ENCODE data around the gene SLC29A2.

The SLC29A2 gene

GRCh38 chr11:66339686-66340483, 31.7 kb downstream of the SLC29A2 start:
- Histone ChIP-seq H3K79me2 (ENCODE audit: low read length) (peaks cover 20% of the 10 kb centered on the region), H3K9me2 (replicated peaks; ENCODE audit: insufficient read depth, low read length) (no peaks in the 10 kb centered on the region), H4K20me1 (ENCODE audit: insufficient read depth, low read length) (no peaks in the 10 kb centered on the region), H3K9me3 (replicated peaks; ENCODE audit: insufficient read depth, low read length) (no peaks in the 10 kb centered on the region), H3K4me1 (ENCODE audit: low read length) (peaks cover 9% of the 10 kb centered on the region), H3K4me2 (ENCODE audit: low read depth, low read length) (no peak overlapping the region), H3K4me3 (ENCODE audit: low read length) (no peak overlapping the region), H3K27ac (ENCODE audit: low read length) (no peak overlapping the region), H3K27me3 (replicated peaks; ENCODE audit: insufficient read depth, low read length) (peaks cover 9% of the 10 kb centered on the region; the same call in 1 of the 2 replicates), H3K9ac (ENCODE audit: low read length) (no peak overlapping the region), H3K36me3 (replicated peaks; ENCODE audit: insufficient read depth, low read length) (no peaks in the 10 kb centered on the region), H2AFZ (ENCODE audit: low read length) (no peak overlapping the region), H3F3A (ENCODE audit: insufficient read depth, low read length) (no peaks in the 10 kb centered on the region)
- TF ChIP-seq EZH2phosphoT487 (IDR thresholded peaks at IDR 0.05; ENCODE audit: low read length) (no peak), CTCF (IDR thresholded peaks at IDR 0.05; ENCODE audit: low read length) (no peak), EZH2 (optimal IDR thresholded peaks at IDR 0.05; ENCODE audit: low read depth, low read length) (no peak)
- DNase-seq: no peak

DNA sequence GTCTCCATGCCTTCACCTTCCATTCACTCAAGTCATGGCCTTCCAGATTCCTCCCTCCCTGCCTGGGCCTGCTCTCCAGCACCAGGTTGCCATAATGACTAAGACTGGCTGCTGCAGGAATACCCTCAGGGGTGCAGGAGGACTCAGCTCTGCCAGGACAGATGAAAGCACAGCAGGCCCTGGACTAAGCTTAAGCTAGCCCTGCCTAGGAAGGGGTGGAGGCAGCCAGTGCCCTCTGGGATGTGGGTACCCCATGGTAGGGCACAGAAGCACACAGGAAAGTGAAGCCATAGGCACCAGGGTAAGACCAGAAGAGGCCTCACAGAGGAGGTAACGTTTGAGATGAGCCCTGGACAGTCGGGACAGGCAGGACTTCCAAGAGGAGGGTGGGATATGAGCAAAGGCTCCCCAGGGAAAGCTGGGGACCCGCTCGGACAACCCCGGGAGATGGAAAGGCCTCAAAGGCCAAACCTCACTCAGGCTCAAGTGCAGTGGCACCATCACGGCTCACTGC, 32.3 kb downstream of the SLC29A2 start:
- Histone ChIP-seq H3K27ac (ENCODE audit: low read length) (no peak overlapping the region), H2AFZ (ENCODE audit: low read length) (no peak overlapping the region), H3K4me1 (ENCODE audit: low read length) (peaks cover 8% of the 10 kb centered on the region), H3K4me2 (ENCODE audit: low read depth, low read length) (no peak overlapping the region), H3K9me3 (replicated peaks; ENCODE audit: insufficient read depth, low read length) (no peaks in the 10 kb centered on the region), H3F3A (ENCODE audit: insufficient read depth, low read length) (no peaks in the 10 kb centered on the region), H3K4me3 (ENCODE audit: low read length) (no peak overlapping the region), H3K79me2 (ENCODE audit: low read length) (peaks cover 14% of the 10 kb centered on the region), H3K9me2 (replicated peaks; ENCODE audit: insufficient read depth, low read length) (no peaks in the 10 kb centered on the region), H3K36me3 (replicated peaks; ENCODE audit: insufficient read depth, low read length) (no peaks in the 10 kb centered on the region), H3K9ac (ENCODE audit: low read length) (no peak overlapping the region), H4K20me1 (ENCODE audit: insufficient read depth, low read length) (no peaks in the 10 kb centered on the region), H3K27me3 (replicated peaks; ENCODE audit: insufficient read depth, low read length) (peaks cover 11% of the 10 kb centered on the region; the same call in 1 of the 2 replicates)
- DNase-seq: no peak
- TF ChIP-seq CTCF (IDR thresholded peaks at IDR 0.05; ENCODE audit: low read length): no peak
- TF ChIP-seq EZH2phosphoT487 (IDR thresholded peaks at IDR 0.05; ENCODE audit: low read length): no peak
- no peak for TF ChIP-seq EZH2 (optimal IDR thresholded peaks at IDR 0.05; ENCODE audit: low read depth, low read length)

DNA sequence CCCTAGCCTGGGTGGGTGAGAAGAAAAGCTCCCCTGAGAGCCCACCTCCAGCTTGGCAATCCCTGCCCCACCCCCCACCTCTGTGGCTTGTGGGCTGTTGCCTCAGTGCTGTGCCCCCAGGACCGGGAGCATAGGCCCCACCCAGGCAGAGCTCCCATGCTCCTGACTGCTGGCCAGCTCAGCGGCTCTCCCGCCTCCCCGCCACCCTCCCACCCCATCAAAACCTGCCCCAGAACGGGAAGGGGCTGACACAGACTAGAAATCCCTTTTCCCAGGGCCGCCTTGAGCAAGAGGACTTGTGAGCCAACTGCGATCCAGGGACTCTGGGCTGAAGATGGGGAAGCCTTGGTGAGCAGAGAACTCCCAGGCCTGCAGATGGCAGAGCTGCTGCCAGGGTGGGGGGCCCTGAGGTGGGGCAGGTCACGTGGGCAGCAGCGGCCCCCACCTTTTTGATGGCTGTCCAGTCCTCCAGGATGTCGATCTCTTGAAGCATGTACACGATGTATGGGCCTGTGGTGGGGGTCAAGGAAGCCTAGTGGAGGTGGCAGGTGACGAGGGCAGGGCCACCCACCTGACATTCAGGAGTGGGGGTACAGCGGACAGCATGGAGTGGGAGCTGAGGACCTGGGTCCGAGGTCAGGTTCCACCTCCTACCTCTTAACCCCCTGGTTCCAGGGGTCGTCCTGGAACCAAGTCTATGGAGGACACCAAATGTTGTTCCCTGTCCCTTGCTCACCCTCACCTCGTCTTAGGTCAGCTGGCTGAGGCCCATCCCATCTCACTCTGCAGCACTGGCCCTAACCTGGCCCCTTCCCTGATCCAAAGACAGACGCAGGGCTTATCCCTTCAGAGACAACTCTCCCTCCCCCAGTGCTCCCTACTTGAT, 33.0 kb downstream of the SLC29A2 start:
- Histone ChIP-seq H3K4me2 (ENCODE audit: low read depth, low read length) (no peak overlapping the region), H3K36me3 (replicated peaks; ENCODE audit: insufficient read depth, low read length) (no peaks in the 10 kb centered on the region)

More for the DNA sequence above, 33.0 kb downstream of the SLC29A2 start:
- H3K4me3 ChIP-seq (ENCODE audit: low read length): no peak overlapping the region
- peaks cover 7% of the 10 kb centered on the region for H3K79me2 ChIP-seq (ENCODE audit: low read length)
- no peaks in the 10 kb centered on the region for H3K9me3 ChIP-seq (replicated peaks; ENCODE audit: insufficient read depth, low read length)
- H3K9ac ChIP-seq (ENCODE audit: low read length): no peak overlapping the region
- peaks cover under 1% of the 10 kb centered on the region; the same call in 1 of the 2 replicates for H3K4me1 ChIP-seq (ENCODE audit: low read length)
- H4K20me1 ChIP-seq (ENCODE audit: insufficient read depth, low read length): no peaks in the 10 kb centered on the region
- peaks cover 18% of the 10 kb centered on the region for H3K27me3 ChIP-seq (replicated peaks; ENCODE audit: insufficient read depth, low read length)
- no peak for DNase-seq
- H3K27ac ChIP-seq (ENCODE audit: low read length): no peak overlapping the region
- no peak overlapping the region for H2AFZ ChIP-seq (ENCODE audit: low read length)
- H3K9me2 ChIP-seq (replicated peaks; ENCODE audit: insufficient read depth, low read length): no peaks in the 10 kb centered on the region
- TF ChIP-seq EZH2 (optimal IDR thresholded peaks at IDR 0.05; ENCODE audit: low read depth, low read length): no peak
- TF ChIP-seq EZH2phosphoT487 (IDR thresholded peaks at IDR 0.05; ENCODE audit: low read length): no peak
- no peak for TF ChIP-seq CTCF (IDR thresholded peaks at IDR 0.05; ENCODE audit: low read length)
- H3F3A ChIP-seq (ENCODE audit: insufficient read depth, low read length): no peaks in the 10 kb centered on the region
